Smooth muscle cell of the pulmonary artery (primary cell): Measurements from ENCODE around the gene KCNMB3. TPM values are rescaled to one million over a fixed set of nuclear protein-coding genes. Genes with fewer than 3 reads are reported as not detected.

Experiments used
- total RNA-seq: library from RNA; depleted of rRNA; stranded (reverse); fragments of >200 nt; gene quantifications from 2 replicates; pipeline ENCODE4 v1.2.3, GENCODE V29; 2014

Gene KCNMB3, protein sequence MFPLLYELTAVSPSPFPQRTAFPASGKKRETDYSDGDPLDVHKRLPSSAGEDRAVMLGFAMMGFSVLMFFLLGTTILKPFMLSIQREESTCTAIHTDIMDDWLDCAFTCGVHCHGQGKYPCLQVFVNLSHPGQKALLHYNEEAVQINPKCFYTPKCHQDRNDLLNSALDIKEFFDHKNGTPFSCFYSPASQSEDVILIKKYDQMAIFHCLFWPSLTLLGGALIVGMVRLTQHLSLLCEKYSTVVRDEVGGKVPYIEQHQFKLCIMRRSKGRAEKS
- total RNA-seq: 0.76 and 1.0 TPM in 2 replicates

DNA sequence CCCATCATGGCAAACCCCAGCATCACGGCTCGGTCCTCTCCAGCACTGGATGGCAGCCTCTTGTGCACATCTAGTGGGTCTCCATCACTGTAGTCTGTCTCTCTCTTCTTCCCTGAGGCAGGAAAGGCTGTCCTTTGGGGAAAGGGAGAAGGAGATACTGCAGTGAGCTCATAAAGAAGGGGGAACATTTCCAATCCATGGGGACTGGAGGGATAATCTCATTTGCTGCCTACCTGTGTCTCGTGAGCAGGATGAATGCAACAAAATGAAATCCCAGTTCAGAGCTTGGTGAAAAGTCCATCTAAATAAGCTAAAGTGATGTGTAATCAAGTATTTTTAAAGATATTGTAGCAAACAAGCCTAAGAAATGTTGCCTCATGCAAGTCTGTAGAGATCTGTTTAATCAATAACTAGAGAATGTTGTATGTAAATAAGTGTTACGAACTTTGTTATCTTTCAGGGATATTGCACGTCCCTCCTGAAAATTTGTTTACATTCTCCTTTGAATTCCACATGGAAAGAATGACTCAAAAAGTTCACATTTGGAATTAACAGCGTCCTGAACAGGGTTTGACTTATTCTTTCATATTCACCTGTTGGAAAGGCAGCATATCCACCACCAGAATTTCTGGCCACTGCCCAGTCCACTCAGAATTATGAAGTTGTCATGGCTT lies at the start of gene KCNMB3:
Gene KCNMB3, minus strand, starts transcription at position 312 of the 674 bp plus-strand sequence. Its CDS starts 124 bp downstream, at position 188.

Other genes with a start within 250 kb of the KCNMB3 start
- 57.7 and 63.0 TPM in 2 replicates for gene ZMAT3, start 179.3 kb downstream of the KCNMB3 start, total RNA-seq
- 28.5 and 40.5 TPM in 2 replicates for gene PIK3CA, start 102.8 kb downstream of the KCNMB3 start, total RNA-seq
- 43.2 and 44.4 TPM in 2 replicates for gene ZNF639, start 71.9 kb upstream of the KCNMB3 start, total RNA-seq
- 48.5 and 55.5 TPM in 2 replicates for gene MFN1, start 96.6 kb upstream of the KCNMB3 start, total RNA-seq
- 66.5 and 91.0 TPM in 2 replicates for gene GNB4, start 200.4 kb upstream of the KCNMB3 start, total RNA-seq